COLO668 (cell line): Measurements from ENCODE around the gene HOMEZ.
A peak's percentile ranks its signal among the peaks of the same experiment; 100 is the strongest.

Experiments used
- DNase-seq: peaks from one replicate; lab custom pipeline; 2025; ENCODE audit not compliant: unreplicated experiment; lab: John Stamatoyannopoulos, UW

HOMEZ gene

DNA sequence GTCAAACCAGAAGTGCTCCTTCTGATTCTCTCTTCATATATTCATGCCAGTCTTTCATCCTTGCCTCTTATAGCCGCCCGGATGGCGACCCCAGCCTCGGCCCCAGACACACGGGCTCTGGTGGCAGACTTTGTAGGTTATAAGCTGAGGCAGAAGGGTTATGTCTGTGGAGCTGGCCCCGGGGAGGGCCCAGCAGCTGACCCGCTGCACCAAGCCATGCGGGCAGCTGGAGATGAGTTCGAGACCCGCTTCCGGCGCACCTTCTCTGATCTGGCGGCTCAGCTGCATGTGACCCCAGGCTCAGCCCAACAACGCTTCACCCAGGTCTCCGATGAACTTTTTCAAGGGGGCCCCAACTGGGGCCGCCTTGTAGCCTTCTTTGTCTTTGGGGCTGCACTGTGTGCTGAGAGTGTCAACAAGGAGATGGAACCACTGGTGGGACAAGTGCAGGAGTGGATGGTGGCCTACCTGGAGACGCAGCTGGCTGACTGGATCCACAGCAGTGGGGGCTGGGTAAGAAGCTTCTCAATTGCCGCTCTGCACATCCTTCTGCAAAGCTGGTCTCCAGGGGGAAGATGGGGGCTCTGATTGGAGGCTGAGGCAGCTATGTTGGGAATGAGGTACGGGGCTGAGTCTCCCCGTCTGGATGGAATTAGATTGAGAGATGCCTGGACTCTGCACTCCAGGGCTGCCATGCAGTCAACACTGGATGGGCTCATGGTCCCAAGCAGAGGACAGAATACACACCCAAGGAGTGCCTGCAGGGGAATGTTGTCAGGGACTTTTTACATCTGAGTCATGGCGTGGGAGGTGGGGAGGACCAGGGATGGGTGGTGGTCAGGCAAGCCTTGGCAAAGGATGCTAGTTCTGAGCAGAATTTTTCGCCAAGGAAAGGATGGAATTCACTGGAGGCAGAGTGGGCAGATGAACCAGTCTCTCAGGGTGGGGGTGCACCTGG, 22.0 kb upstream of the HOMEZ start:
- no peak for DNase-seq

DNA sequence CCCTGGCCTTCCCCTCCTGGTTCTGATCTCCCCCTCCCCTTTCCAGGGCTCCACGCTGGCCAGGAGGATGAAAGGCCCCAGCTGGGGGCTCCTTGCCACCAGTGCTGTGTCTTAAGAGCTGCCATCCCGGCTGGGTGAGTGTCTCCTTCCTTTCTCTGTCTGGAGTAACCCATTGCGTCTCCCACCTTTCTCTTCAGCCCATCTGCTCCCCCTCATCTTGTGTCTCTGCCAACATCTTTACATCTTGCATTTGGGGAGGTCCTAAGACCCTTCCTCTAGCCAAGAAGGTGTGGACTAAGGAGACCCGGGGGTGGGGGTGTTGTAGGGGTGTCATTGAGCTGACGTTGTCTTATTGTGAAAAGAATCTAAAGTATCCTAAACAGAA, 21.2 kb upstream of the HOMEZ start:
- no peak for DNase-seq

DNA sequence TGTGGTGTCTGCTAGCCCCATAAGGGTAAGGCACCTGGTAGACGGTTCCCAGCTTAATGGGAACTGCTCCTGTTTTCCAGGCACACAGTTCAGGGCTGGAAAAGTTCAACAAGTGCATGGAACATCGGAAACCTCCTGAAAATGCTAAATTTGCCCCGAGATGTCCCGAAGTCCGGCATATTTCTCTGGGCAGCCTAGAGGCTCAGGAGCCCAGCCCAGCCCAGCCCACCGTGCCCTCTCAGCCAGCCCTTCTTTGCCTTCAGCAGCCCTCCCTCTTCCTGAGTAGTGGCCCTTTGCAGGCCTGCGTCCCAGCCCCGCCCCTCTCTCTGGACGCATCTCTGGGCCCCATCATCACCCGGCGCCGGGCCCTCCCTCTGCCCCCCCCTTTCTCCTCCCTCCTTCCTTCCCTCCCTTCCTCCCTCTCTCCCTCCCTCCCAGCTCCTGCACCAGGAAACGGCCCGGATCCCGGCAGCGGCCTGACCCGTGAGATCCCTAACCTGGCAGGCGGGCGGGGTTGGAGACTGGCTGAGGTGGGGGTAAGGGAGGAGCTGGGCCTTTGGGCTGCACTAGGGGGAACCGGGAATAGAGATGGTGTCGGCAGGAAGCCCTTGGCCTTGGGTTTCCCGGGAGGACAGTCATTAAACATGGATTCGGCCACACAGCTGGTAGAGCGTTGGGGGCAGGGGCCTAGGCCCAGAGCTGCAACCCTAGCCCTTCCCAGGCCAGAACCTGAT, 20.6 kb upstream of the HOMEZ start, which contains the start of gene BCL2L2:
TSS of gene BCL2L2 (plus strand) at position 422 of the 734 bp plus-strand sequence. CDS start 935 bp downstream, outside the sequence.
- peak; percentile 95 for DNase-seq

DNA sequence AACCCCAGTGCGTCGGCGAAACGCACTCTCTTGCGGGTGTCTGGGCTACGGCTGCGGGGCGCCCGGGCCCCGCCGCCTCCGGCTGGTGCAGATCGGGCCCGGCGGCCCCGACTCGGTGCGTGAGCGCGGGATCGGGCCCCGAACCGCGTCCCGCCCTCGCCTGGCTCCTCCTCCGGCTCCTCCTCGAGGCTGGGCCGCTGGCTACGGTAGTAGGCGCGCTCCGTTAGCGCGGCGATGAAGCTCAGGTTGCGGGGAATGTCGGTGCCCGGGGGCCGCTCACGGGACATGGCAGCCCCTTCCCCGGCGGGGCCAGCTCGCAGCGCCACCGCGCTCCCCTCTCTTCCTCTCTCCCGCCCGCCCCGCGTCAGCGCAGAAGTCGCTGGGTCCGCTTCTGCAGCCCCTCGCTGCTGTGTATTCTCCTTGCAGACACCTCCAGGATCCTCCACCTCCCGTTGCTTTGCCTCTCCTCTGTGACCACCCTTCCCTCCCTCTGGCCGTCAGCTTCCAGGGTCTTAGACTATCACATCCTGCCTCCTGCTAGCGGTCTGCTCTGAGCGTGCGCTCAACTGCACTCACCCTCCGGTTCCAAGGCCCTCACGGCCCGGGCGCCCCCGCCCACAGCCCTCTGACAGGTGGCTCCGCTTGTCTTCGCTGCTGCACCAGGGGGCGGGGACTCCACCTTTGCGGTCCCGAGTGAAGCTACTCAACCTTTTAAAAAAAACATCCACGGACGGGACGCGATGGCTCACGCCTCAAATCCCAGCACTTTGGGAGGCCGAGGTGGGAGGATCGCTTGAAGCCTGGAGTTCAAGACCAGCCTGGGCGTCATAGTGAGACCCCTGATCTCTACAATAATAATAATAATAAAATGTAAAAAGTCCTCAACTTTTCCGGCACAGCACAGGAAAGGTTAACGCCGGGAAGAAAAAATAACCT, 16.6 kb upstream of the HOMEZ start, which contains the start of gene PPP1R3E:
TSS of gene PPP1R3E (minus strand) at position 570 of the 936 bp plus-strand sequence. CDS start at position 287, 283 bp downstream.
- DNase-seq, result peak; percentile 93

DNA sequence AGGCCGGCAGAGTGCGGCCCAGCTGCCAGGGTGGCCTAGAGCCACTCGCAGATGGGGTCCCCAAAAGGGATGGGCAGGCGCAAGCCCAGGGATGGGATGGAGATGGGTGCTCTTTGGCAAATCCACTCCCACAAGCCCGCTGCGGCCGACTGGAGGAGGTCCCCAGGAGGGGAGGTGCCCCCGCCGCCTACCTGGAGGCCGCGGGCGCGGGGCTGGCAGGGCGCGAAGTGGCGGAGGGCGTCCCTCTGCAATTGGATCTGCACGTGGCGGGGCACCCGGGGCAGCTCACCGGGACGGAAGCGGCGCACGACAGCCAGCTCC, 16.0 kb upstream of the HOMEZ start:
- no peak for DNase-seq

DNA sequence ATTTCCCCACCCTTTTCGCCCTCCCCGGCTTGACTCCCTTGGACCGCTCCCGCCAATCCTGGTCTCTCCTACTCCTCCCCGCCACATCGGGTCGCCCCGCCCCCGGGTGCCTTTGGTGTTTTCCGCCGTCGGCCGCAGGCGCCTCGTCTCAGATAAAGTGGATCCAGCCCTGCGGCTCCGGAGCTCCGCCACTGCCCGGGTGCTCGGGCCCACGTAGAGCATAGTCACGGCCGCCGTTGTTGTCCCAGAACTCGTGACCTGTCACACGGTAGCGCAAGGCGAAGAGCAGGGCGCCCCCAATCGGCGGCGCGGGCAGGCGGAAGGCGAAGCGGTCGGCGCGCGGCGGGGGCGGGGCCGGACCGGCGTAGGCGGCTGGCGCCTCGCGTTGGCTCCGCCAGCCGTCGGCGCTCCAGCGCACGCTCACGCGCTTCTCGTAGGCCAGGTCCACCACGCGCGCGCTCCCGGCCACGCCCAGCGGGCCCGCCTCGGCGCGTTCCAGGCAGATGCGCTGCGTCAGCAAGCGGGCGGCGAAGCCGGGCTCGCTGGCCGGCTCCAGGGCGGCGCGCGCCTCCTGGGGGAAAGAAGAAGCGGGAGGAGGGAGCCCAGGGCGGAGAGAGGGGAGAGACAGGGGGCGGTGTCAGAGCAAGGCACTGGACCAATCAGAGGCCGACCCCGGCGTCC, 15.5 kb upstream of the HOMEZ start:
- peak; percentile 100 for DNase-seq

DNA sequence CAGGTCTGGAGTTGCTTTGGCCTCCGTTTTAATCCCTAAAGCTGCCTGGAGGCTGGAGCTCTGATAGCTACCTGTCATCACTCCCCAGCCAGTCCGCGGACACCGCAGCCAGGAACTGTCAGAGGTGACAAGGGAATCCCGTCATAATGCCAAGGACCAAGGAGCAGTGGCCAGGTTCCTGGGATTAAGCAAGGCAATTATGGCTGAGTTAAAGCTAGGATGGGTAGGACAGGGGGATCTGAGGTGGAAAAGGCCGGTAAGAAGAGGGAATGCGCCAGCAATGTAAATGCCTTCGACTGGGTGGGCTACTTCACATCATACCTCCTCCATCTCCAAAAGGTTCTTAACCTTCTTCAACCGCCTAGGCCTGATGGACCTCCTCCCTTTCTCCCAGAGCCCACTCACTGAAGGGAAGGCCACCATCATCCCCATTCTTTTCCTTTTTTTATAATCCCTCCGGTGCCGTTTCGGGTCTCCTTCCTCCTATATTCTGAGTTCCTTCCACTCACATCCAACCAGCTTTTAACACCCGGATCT, 14.8 kb upstream of the HOMEZ start:
- DNase-seq, result peak; percentile 42

DNA sequence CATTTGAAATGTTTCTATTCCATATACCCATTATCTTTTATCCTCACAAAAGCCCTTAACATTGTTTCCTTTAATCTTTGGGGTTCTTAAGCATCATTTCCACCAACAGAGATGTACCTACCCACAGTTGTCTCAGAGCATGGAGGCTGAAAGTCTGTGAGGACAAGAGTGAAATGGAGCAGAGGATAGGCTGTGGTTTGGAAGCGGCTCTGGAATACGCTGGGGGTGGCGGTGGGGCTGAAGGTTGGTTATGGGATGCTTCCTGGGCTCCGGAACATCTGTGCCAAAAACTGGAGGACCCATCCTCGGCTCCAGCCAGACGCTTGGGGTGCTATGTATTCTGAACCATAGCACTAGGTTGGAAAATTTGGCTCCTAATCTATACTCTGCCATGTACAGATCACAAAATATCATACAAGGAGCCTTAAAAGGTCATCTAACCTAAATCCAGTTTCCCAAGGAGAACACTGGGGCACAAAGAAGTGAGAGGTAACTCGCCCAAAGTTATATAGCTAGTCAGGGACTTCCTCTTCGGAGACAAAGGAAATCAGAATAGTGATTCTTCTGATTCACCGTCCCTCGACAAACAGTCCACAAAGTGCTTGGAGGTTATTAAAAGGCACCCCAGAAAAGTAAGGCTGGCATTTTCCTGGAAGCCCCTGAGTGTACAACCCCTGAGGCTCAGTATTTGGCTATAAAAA, 14.2 kb upstream of the HOMEZ start:
- no peak for DNase-seq

DNA sequence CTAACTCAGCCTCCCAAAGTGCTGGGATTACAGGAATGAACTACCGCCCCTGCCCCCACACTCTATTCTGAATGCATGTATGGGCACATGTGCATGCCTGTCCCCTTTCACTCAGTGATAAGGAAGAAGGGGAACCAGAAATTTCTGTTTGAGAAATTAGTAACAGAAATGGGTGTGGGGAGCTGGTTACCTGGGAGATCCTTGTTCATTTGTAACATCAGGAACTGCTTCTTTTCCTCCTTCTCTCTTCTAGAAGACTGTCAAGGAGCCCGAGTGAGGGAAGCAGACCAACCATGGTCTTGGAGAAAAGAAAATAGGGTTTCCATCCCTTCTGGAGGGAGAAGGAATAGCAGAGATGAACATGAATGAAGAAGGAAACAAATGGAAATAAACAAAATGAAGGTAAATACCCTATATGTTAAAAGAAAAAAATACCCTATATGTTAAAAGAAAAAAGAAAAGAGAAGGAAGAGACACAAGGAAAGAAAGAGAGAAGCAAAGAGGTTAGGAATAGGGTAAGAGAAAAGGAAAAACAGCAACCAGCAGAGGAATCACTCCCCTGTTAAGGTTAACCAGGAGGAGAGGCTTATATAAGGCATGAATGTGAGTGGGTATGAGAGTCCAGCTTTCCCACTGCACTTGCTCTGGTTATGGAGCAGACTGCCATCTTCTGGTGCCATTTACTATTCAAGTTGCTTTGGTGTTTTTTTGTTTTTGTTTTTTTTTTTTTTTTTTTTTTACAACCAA, 13.5 kb upstream of the HOMEZ start:
- no peak for DNase-seq

DNA sequence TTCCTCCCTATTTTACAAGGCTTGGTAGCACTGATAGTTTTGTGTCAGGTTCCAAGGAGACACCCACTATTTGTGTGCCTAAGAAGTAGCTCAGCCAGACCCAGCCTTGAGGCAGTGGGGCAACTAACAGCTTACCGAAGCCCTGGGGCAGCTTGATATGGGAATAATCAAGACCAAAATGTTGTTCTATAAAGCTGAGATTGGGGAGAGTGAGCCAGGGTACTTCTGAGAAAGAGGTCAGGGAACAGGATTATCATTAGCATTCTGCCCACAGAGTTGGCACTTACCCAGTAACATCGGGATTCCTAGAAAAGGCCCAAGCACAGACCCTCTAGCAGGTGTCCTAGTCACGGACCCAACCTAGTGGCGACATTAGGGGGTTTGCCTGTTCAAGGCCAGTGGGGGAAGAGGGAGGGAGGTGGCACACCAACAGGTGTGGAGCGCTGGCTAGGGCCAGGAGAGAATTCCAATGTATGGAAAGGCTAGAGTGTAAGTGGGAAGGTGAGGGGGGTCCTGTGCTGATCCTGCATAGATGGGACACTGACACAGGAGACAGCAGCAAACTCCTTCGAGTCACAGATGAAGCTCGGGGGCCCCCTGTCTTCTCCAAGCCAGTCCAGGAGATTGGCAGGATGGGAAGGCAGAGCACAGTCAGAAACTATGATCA, 11.8 kb upstream of the HOMEZ start:
- no peak for DNase-seq

DNA sequence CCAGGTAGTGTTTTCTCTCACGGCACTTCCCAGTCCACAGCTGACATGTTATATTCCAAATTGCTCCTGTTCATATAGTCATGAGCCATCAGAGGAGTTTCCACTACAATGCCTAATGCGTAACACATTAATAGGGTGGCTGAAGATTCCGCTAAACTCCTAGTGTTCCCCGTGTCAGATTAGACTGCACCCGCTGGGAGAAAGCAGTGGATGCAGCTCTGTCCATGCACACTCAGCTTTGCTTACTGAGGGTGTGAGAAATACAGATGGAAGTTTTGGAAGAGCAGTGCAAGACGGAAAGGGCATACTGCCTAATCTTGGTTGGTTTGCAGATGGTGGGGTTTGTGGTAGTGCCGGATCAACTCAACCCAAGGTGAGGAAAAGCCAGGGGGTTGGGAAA, 11.2 kb upstream of the HOMEZ start:
- DNase-seq, result no peak

DNA sequence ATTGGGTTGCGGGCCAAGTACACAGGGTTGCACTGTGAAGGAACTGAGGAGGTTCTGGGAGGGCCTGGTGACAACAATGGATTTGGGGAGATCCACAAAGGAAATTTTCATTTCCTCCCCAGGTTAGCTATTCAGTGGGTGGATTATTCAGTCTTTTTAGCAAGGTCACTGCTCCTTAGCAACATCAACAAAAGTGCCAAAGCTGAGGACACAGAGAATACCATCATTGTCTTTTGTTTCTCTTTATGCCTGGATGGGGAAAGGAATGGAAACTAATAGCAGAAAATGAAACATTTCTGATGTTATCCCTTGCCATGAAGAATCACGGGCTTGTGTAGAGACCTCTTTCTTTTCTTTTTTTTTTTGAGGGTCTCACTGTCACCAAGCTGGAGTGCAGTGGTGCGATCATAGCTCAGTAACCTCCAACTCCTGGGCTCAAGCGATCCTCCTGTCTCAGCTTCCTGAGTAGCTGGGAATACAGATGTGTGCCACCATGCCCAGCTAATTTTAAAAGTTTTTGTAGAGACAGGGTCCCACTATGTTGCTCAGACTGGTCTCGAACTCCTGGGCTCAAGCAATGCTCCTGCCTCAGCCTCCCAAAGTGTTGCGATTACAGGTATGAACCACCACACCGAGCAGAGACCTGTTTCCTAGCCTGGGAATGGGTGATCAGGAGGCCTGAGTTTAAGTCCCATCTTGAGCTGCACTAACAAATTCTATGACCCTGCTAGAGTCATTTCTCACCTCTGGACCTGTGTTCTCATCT, 10.3 kb upstream of the HOMEZ start:
- no peak for DNase-seq

DNA sequence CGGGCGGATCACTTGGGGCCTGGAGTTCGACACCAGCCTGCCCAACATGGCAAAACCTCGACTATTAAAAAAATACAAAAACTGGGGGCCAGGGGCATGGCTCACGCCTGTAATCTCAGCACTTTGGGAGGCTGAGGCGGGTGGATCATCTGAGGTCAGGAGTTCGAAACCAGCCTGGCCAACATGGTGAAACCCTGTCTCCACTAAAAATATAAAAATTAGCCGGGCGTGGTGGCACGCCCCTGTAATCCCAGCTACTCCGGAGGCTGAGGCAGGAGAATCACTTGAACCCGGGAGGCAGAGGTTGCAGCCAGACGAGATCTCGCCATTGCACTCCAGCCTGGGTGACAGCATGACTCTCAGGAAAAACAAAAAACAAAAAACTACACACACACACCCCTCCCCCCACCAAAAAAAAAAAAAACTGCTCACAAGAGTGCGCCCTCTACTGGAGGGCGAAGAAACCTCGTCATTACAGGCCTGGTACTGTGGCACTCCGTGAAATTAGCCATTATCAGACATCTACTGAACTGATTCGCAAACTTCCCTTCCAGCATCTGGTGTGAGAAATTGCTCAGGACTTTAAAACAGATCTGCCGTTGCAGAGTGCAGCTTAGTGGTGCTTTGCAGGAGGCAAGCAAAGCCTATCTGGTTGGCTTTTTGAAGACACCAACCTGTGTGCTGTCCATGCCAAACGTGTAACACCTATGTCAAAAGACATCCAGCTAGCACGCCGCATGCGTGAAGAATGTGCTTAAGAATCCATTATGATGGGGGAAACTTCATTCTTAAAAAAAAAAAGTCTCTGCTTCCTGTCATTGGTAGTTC, 9.0 kb upstream of the HOMEZ start:
- peak; percentile 66 for DNase-seq

DNA sequence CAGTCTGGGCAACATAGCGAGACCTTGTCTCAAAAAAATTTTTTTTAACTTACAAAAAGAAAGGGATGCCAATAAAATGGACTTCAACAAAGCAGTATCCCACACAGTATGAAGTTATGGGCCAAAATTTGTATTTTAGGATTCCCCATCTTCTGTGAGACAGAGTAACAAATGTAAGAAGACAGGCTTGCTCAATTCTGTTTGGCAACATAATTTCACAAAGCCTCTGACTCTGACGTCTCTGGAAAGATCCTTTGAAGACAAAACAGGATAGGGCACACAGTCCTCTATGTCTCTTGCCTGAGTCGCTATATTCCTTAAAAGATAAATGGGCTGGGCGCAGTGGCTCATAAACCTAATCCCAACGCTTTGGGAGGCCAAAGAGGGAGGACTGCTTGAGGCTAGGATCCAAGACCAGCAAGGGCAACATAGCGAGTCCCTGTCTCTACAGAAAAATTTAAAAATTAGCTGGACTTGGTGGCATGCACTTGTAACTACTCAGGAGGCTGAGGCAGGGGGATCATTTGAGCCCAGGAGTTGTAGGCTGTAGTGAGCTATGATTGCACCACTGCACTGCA, 1.1 kb upstream of the HOMEZ start:
- no peak for DNase-seq

DNA sequence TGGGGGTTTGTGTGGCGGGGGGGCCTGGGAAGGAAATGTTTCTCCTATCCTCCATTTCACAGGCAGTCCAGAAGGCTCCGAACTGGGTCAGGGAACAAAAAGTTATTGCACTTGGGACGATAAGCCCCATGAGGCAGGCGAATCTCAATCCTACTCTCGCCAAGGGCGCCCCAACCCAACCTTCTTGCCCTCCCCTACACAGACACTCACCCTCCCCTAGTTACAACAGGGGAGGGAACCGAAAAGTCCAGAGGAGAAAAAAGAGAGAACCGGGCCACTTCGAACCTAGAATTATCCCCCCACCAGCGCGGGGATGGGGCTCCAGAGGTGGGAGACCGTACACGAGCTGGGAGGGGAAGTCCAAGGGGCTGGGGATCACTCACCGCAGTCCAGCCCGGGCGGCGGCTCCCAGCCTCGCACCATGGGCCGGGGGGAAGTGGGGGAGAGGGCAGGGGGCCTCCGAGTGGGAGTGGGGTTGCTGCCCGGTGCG, 357 bp downstream of the HOMEZ start:
- DNase-seq, result no peak
